Stimulated activated CD8-positive, alpha-beta memory T cell treated with anti-CD3 and anti-CD28 coated beads, Interleukin-12 subunit alpha, Interleukin-12 subunit beta, amount 100 ng/mL, for 4 hours (primary cell): ENCODE measurements around the gene PSENEN.
"Not testable (repeated sequence)": the region's sequence is repeated elsewhere in the genome, so short reads cannot be mapped to it uniquely, and the experiment has no call there.

Experiments
- DNase-seq: peaks from one replicate; pipeline ENCODE4 v3.0.0-alpha.2; 2020; ENCODE audit warnings: low read depth

The PSENEN gene

DNA sequence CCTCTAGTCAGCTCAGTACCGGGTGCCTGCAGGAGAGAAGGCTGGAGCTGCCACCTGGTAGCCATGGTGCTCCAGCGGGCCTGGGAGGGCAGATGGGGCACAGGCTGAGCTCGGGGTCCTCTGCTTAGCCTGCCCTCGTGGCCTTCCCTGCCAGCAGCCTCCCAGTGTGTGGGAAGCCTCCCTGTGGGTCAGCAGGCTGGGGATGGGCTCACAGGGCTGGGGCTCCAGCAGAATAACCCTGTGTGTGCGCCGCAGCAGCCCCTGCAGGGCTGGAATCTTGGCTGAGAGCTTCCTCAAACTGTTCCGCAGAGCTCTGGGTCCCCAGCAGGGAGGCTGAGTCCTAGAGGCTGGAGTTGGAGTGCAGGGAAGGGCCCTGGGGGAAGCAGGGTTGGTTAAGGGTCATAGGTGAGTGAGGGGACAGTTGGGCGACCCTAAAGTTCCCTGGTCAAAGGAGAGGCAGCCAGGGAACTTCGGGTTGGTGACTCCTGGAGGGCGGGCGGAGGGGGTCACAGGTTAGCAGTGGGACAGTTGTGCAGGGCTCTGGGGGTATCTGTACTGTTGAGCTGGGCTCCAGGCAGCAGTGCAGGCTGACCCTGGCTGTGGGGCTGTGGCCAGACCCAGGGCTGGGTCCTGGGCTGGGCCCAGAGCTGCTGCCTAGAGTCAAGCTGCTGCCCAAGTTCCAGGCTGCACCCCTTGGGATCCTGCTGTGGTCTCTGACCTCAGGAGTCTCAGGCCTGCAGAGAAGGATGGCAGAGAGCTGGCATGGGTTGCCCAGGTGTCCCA lies 43.9 kb downstream of the PSENEN start:
- no peak for DNase-seq

GRCh38 chr19:35789978-35790944 lies 44.8 kb downstream of the PSENEN start:
- no peak for DNase-seq

DNA sequence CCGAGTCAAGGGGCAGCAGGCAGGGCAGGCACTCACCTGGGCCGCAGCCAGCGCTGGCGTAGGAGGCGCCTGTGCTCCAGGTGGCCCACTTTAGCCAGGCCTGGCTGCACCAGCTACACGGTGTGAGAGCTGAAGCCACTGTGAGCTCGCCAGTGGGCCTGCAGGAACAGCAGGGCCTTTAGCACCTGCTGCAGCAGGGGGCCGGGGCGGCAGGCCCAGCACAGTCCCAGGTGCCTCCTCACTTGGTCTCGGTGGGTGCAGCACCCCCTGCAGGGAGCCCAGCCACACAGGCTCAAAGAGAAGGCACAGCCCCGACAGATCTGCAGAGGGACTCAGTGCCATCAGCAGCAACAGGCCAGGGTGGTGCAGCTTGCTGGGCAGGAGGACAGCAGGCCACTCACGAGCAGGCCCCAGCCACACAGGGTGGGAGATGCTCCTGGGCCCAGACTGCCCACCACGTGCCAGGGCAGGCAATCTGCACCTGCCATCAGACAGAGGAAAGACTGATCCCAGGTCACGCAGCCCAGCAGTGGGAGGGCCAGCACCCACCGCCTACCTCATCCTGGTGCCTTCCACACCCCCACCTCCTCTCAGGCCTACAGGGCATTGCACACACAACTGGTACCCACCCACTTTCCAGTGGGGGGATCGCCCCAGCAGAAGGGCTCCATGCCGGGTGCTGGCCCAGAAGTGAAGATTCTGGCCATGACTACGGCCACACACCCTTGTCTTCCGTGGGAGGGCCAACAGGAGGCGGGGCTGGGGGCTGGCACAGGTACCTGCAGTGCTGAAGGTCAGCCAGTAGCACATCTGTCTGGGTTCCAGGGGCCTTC lies 45.7 kb downstream of the PSENEN start:
- no peak for DNase-seq

DNA sequence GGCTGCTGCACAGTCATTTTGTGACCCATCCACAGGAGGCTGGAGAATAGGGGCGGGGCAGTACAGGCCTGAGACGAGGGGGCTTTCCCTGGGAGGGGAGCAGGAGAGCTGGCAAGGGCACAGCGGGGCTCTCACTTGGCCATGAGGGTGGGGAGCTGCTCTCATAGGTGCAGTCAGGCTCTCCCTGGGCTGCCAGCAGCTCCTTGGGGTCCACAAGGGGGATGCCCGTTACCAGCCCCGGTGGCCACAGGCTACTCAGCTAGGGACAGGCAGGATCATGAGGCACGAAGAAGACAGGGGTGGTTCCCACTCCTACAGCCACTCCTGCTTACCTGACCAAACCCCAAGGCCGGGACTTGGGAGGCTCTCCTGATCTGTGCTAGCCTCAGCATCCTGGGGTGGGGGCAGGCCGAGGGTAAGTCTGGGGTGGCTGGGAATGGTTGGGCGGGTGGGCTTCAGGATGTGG lies 46.4 kb downstream of the PSENEN start:
- DNase-seq, result no peak

DNA sequence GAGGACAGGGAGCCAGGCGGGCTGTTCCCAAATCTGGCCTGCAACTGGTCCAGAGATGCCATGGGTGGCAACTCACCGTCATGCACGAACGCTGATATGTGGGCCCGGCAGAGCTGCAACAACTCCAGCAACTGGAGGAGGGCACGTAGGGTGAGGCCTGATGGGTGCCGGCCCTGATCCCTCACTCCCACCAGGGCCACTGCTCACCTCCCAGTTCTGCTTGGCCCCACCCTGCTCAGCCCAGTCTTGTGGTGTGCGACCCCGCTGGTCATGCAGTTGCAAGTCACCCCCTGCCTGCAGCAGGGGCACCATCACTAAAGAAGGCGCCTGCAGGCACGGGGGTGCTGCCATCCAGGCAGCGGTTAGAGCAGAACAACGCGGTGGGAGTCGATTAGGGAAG lies 46.9 kb downstream of the PSENEN start:
- no peak for DNase-seq

DNA sequence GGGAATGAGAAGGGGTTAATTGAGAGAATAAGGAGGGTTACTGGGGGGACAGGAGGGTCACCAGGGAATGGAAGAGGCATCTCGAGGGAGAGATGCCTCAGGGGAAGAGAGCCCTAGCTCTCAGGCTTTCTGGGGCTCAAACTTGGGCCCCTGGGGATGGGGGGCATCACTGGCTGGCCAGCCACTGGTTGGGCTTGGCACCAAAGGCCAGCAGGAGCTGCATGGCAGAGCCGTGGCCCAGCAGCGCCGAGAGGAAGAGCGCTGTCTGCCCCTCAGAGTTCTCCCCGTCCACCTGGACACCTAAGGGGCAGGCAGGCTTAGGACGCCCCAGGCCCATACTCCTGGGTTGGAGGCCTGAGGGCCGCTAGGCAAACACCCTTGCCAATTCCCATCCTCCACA lies 47.4 kb downstream of the PSENEN start:
- DNase-seq, result no peak

GRCh38 chr19:35793381-35794165 lies 48.1 kb downstream of the PSENEN start:
- DNase-seq, result no peak

GRCh38 chr19:35795564-35795963 lies 50.1 kb downstream of the PSENEN start:
- DNase-seq, result not testable (repeated sequence)
